ENCODE data around the gene SHISA3. TPM values are rescaled to one million over a fixed set of nuclear protein-coding genes. Genes with fewer than 3 reads are reported as not detected.

SHISA3 gene
- total and polyA plus RNA-seq, 2 of the 13 experiments (the other 11 are each of a cell fraction or from before 2014, with no cell fraction given), result not detected

- Histone ChIP-seq H2AFZ (ENCODE audit: low read length) (no peak overlapping the region), H3K4me1 (ENCODE audit: insufficient read depth, low read length) (no peaks in the 10 kb centered on the region), H3K36me3 (replicated peaks in 1 of 2; ENCODE audit: control insufficient read depth in 1 of 2, insufficient read depth in 2 of 2, low read length in 2 of 2) (no peaks in the 10 kb centered on the region), H3K4me2 (ENCODE audit: low read depth, low read length) (no peak overlapping the region), H3K27ac (ENCODE audit: extremely low read length, insufficient read depth, low read length) (no peak overlapping the region), H3K79me2 (ENCODE audit: insufficient read depth, low read length) (no peaks in the 10 kb centered on the region), H3K4me3 (replicated peaks in 1 of 3; ENCODE audit: insufficient read depth in 1 of 3, low read depth in 2 of 3, low read length in 3 of 3) (no peak overlapping the region), H4K20me1 (ENCODE audit: insufficient read depth, low read length) (no peaks in the 10 kb centered on the region), H3K27me3 (ENCODE audit: control insufficient read depth in 1 of 2, insufficient read depth in 2 of 2, low read length in 2 of 2) (peaks cover 0 to 8% of the 10 kb centered on the region in 2 experiments; a peak in 1 of 5 replicates), H3K9ac (ENCODE audit: insufficient read depth, low read depth, low read length) (no peak overlapping the region), H3K9me3 (ENCODE audit: low read length) (no peaks in the 10 kb centered on the region)
- ChIA-PET CTCF (ENCODE audit: low intra/inter-chr PET ratio, low total read pairs) (no interaction called here), POLR2A (no interaction called here)
- DNase-seq (ENCODE audit: low spot score), result no peak
- in situ Hi-C loops (cut with HindIII; ENCODE audit: extremely low pct_ligation_motif_present, low pct_unique_long_range_greater_than_20kb), result no loop called here
- 7% methylated on average over 2 of the region's 2 CpGs for WGBS (ENCODE audit: low lambda C conversion rate)
- intact Hi-C loops (cut with micrococcal nuclease; ENCODE audit: unreplicated experiment), result no loop called here
- FAIRE-seq, result no peak
- no peak for ATAC-seq
- no TSS peak for BruUV-seq (replicated peaks)
- TF ChIP-seq POLR2AphosphoS5 (IDR thresholded peaks at IDR 0.05; ENCODE audit: low read depth, low read length) (no peak), FOXM1 (CRISPR knock-in tag; IDR thresholded peaks at IDR 0.05) (no peak), RFX5 (IDR thresholded peaks at IDR 0.05; ENCODE audit: low read depth, low read length) (no peak), NCOR1 (IDR thresholded peaks at IDR 0.05; ENCODE audit: borderline replicate concordance, low read length) (no peak), ZNF24 (IDR thresholded peaks at IDR 0.05) (no peak), IKZF5 (CRISPR knock-in tag; IDR thresholded peaks at IDR 0.05) (no peak)
These were observed 49.0 kb upstream of the SHISA3 start for GRCh38 chr4:42348247-42348646.

- intact Hi-C loops (cut with micrococcal nuclease; ENCODE audit: unreplicated experiment) (no loop called here), in situ Hi-C loops (cut with HindIII; ENCODE audit: extremely low pct_ligation_motif_present, low pct_unique_long_range_greater_than_20kb) (no loop called here)
- H2AFZ ChIP-seq (ENCODE audit: low read length), result no peak overlapping the region
- BruUV-seq (replicated peaks), result no TSS peak
- H3K27ac ChIP-seq (ENCODE audit: extremely low read length, insufficient read depth, low read length), result no peak overlapping the region
- H3K9me3 ChIP-seq (ENCODE audit: low read length), result no peaks in the 10 kb centered on the region
- CTCF ChIA-PET (ENCODE audit: low intra/inter-chr PET ratio, low total read pairs), result no interaction called here
- DNase-seq (ENCODE audit: low spot score), result no peak
- H4K20me1 ChIP-seq (ENCODE audit: insufficient read depth, low read length), result no peaks in the 10 kb centered on the region
- 53% methylated on average over 5 of the region's 5 CpGs for WGBS (ENCODE audit: low lambda C conversion rate)
- H3K4me3 ChIP-seq (replicated peaks in 1 of 3; ENCODE audit: insufficient read depth in 1 of 3, low read depth in 2 of 3, low read length in 3 of 3), result no peak overlapping the region
- H3K79me2 ChIP-seq (ENCODE audit: insufficient read depth, low read length), result no peaks in the 10 kb centered on the region
- no peaks in the 10 kb centered on the region for H3K36me3 ChIP-seq (replicated peaks in 1 of 2; ENCODE audit: control insufficient read depth in 1 of 2, insufficient read depth in 2 of 2, low read length in 2 of 2)
- H3K27me3 ChIP-seq (ENCODE audit: control insufficient read depth in 1 of 2, insufficient read depth in 2 of 2, low read length in 2 of 2), result peaks cover 0 to 8% of the 10 kb centered on the region in 2 experiments; a peak in 1 of 5 replicates
- POLR2A ChIA-PET, result no interaction called here
- no peak for FAIRE-seq
- H3K4me1 ChIP-seq (ENCODE audit: insufficient read depth, low read length), result no peaks in the 10 kb centered on the region
- ATAC-seq, result no peak
- TF ChIP-seq GLI4 (CRISPR knock-in tag; IDR thresholded peaks at IDR 0.05; ENCODE audit: borderline replicate concordance) (no peak), ZNF512B (CRISPR knock-in tag; IDR thresholded peaks at IDR 0.05; ENCODE audit: borderline replicate concordance) (no peak)
- no peak overlapping the region for H3K9ac ChIP-seq (ENCODE audit: insufficient read depth, low read depth, low read length)
- no peak overlapping the region for H3K4me2 ChIP-seq (ENCODE audit: low read depth, low read length)
These were observed 48.6 kb upstream of the SHISA3 start for GRCh38 chr4:42348692-42349091.

All from HepG2 (cell line).